Measurements from ENCODE around the gene TSPYL2.
A peak's percentile ranks its signal among the peaks of the same experiment; 100 is the strongest.

TSPYL2 gene

DNA sequence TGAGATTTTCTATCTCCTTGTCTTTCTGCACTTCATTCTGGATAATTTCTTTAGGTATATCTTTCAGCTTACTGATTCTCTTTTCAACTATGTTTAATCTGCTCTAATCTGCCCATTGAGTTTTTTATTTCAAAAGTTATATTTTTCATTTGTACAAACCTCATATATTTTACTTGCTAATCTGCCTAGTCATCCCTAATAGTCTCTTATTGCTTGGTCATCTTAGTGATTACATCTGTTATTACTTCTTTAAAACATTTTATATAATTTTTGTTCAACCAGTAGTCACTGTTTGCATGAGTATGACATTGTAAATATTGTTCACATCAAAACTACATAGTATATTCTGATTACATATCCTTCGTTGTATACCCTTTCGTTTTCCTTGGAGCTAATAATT lies 44.2 kb downstream of the TSPYL2 start:
- DNase-seq: no peak

DNA sequence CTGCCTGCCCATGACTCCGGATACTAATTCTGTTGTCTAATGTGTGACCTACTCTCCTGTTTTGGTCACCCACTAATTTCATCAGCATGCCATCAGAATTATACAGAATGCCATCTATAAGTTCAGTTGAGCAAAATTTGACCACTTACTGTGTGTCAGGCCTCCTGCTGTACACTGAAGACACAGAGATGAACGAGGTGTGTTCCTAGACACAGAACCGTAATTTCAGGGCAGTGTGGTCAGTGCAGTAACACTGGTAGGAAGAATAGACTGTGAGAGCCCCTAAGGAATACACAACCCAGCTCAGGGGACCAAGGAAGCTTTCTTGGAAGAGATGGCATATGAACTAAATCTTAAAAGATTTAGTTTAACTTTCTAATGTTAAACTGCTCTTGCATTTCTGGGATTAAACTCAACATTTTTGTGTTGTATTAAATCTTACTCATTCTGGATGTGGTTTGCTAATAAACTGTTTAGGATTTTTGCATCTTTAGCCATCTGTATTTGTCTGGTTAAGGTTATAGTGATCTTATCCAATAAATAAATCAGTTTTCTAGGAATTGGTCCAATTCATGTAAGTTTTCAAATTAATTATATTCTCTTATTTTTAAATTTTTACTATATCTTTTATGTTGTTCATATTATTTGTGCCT lies 46.1 kb downstream of the TSPYL2 start:
- no peak for DNase-seq

DNA sequence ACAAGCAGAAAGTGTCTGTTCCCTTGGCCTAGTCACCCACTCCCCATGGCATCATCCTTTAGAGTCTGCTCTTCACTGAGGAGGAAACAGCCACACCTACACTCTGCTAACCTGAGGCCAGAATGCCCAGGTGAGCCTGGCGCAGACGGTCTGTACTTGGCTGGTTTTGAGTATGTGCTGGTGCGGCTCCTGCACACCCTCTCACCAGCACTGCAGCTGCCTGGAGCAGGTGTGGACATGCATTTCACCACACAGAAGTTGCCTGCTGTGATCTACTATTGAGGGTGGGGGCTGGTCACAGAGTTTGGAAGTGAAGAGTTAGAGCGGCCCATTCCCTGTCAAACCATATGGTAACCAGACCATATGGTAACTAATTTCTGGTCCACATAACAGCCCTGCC lies 51.2 kb downstream of the TSPYL2 start:
- peak; percentile 69 for DNase-seq

DNA sequence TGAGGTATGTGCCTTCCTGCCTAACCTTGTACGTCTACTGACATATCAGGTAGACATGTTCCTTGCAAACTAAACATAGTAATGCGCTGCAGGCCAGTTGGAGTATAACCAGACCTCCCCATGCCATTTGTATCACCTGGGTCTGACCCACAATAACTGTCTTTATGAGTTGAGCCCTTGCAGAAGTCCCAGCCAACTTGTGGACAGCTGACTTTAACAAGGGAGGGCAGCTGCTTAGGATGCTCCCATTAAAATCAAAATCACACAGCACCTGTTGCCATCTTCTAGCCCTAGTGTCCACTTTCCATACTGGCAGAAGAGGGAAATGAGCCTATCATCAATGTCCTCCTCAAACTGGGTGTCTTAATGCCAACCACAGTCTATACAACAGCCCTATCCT lies 53.4 kb downstream of the TSPYL2 start:
- no peak for DNase-seq
